Spleen (tissue), 11 donors: Measurements from ENCODE around the gene SPO11. TPM values are rescaled to one million over a fixed set of nuclear protein-coding genes. Genes with fewer than 3 reads are reported as not detected.

Source experiments
- DNase-seq: peaks from one replicate; pipeline ENCODE4 v3.0.0-alpha.2; 2020
- H3K27ac ChIP-seq, 8 donors: fragments of 200-600 bp; sonication (generic) in 7 of 8; 1 replicate in 4 of 8; 2 replicates in 4 of 8; pipeline versions ENCODE4 v1.5.0 to v1.8.0; 2016 to 2021; ENCODE audit warnings: inconsistent platforms in 4 of 8, mild to moderate bottlenecking in 4 of 8, moderate library complexity in 1 of 8
- H3K27me3 ChIP-seq, 7 donors: fragments of 200-600 bp; sonication (generic) in 6 of 7; replicated peaks in 1 of 7; 1 replicate in 4 of 7; 2 replicates in 3 of 7; pipeline versions ENCODE4 v1.5.0 to v1.8.0; 2016 to 2021; ENCODE audit warnings: inconsistent platforms in 3 of 7, mild to moderate bottlenecking in 1 of 7
- H3K36me3 ChIP-seq, 6 donors: fragments of 200-600 bp; sonication (generic) in 5 of 6; 1 replicate in 4 of 6; 2 replicates in 2 of 6; pipeline versions ENCODE4 v1.5.0 to v1.8.0; 2016 to 2021; ENCODE audit warnings: inconsistent platforms in 2 of 6
- H3K4me1 ChIP-seq, 6 donors: fragments of 200-600 bp; sonication (generic) in 5 of 6; 1 replicate in 3 of 6; 2 replicates in 3 of 6; pipeline versions ENCODE4 v1.5.0 to v1.8.0; 2016 to 2021; ENCODE audit warnings: inconsistent platforms in 3 of 6
- H3K4me3 ChIP-seq, 8 donors: fragments of 200-600 bp; sonication (generic) in 7 of 8; 1 replicate in 4 of 8; 2 replicates in 4 of 8; pipeline versions ENCODE4 v1.5.0 to v1.8.0; 2016 to 2021; ENCODE audit warnings: inconsistent platforms in 4 of 8, mild to moderate bottlenecking in 4 of 8, moderate library complexity in 2 of 8
- H3K9me3 ChIP-seq, 8 donors: fragments of 200-600 bp; sonication (generic) in 7 of 8; 1 replicate in 4 of 8; 2 replicates in 4 of 8; pipeline versions ENCODE4 v1.5.0 to v1.8.0; 2016 to 2021; ENCODE audit warnings: inconsistent platforms in 4 of 8
- POLR2A ChIP-seq, 3 donors: fragments of 450-650 bp; IDR thresholded peaks; one replicate each; pipeline ENCODE4 v1.5.1; 2017; ENCODE audit warnings: antibody characterized with exemption in 3 of 3, mild to moderate bottlenecking in 1 of 3
- POLR2AphosphoS5 ChIP-seq, 3 donors: sonication (generic); formaldehyde crosslinking; IDR thresholded peaks; one replicate each; pipeline ENCODE4 v1.5.1; 2017; ENCODE audit warnings: antibody characterized with exemption in 3 of 3
- WGBS, 5 donors: extraction: QIAGEN DNeasy Blood & Tissue Kit in 3 of 5; methylation state at CpG; one replicate each; pipeline versions ENCODE4 v1.1.5 to v1.1.7; 2013 to 2018; 5-methylcytosine and 5-hydroxymethylcytosine counted together
- intact Hi-C: fragments of 100-400 bp; cut with DNase I; formaldehyde crosslinking; loops from one replicate; pipeline ENCODE4 v1.15.0; 2023; ENCODE audit warnings: low total_unique reads
- polyA plus RNA-seq, 3 donors: library from polyadenylated mRNA; stranded (reverse); fragments of 200-250 nt; gene quantifications; one replicate each; pipeline ENCODE4 v1.2.1, GENCODE V29; 2013
- total RNA-seq, 7 donors: library from RNA; depleted of rRNA in 3 of 7; stranded (reverse); fragments of >200 nt in 3 of 7; fragmentation: NEBNext Ultra II Directional in 4 of 7; extraction: Animal tissue kit (Norgen Biotek cat#: 25700) in 4 of 7; gene quantifications; one replicate each; pipeline versions ENCODE4 v1.1.0 to v1.2.1, GENCODE V29; 2016 to 2021
- TF ChIP-seq, protein P1 (sequence below), 11 experiments: fragments of 200-600 bp in 7 of 11; fragments of 450-650 bp in 4 of 11; sonication (generic) in 4 of 11; IDR thresholded peaks in 8 of 11; conservative IDR thresholded peaks in 3 of 11; 1 replicate in 7 of 11; 2 replicates in 4 of 11; pipeline versions ENCODE4 v1.4.0 to v1.8.0; 2016 to 2021; ENCODE audit warnings: antibody characterized with exemption in 11 of 11, inconsistent platforms in 4 of 11, mild to moderate bottlenecking in 1 of 11
- donor health status: healthy with polysubstance abuse.
- donor health status: DM: no; HTN: no; CAD: no; lungs with moderate emphysema.
- donor health status: DM: no; HTN: no; CAD: no.
- donor health status: Bipolar disorder and iron deficiency.
- donor health status: healthy.
- donor health status: DM: no; HTN: no; CAD: no.
- donor health status: DM: yes; HTN: yes; CAD: no.

Gene SPO11
- total and polyA plus RNA-seq, 10 donors = not detected

DNA sequence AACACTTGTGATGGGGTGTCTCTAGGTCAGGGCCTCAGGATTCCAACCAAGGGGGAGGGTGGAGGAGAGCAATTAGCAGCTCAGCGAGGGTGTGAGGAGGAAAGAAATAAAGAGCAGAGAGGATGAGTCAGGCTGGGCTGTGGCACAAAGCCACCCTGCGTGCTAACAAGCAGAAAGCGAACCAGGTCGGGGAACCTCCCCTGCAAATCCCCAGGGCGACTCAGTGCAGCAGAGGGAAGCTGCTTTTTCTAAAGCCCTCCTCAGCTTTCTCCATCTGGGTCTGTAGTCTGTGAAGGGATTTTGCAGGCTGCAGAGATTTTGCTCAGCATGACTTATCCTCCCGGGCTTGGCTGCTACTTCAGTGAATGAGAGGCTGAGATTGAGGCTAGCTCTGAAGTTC, 6.6 kb upstream of the SPO11 start:
- intact Hi-C loops = no loop called here
- TF ChIP-seq, protein P1, sequence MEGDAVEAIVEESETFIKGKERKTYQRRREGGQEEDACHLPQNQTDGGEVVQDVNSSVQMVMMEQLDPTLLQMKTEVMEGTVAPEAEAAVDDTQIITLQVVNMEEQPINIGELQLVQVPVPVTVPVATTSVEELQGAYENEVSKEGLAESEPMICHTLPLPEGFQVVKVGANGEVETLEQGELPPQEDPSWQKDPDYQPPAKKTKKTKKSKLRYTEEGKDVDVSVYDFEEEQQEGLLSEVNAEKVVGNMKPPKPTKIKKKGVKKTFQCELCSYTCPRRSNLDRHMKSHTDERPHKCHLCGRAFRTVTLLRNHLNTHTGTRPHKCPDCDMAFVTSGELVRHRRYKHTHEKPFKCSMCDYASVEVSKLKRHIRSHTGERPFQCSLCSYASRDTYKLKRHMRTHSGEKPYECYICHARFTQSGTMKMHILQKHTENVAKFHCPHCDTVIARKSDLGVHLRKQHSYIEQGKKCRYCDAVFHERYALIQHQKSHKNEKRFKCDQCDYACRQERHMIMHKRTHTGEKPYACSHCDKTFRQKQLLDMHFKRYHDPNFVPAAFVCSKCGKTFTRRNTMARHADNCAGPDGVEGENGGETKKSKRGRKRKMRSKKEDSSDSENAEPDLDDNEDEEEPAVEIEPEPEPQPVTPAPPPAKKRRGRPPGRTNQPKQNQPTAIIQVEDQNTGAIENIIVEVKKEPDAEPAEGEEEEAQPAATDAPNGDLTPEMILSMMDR (IDR thresholded peaks at IDR 0.05 in 8 of 11, conservative IDR thresholded peaks at IDR 0.05 in 3 of 11) = no peak
- Histone ChIP-seq H3K9me3 (no peaks in the 10 kb centered on the region), H3K36me3 (no peaks in the 10 kb centered on the region), H3K4me3 (no peak overlapping the region), H3K27me3 (peaks cover 0 to 85% (median 6%) of the 10 kb centered on the region in 7 donors), H3K27ac (no peak overlapping the region), H3K4me1 (no peaks in the 10 kb centered on the region)
- WGBS, 5 donors = 10 to 19% (median 16%) methylated on average over 5 to 6 of the region's 6 CpGs
- no peak for DNase-seq

- intact Hi-C loops = no loop called here
- TF ChIP-seq POLR2AphosphoS5 (IDR thresholded peaks at IDR 0.05) (no peak), POLR2A (IDR thresholded peaks at IDR 0.05) (no peak)
- TF ChIP-seq, protein P1 (IDR thresholded peaks at IDR 0.05 in 8 of 11, conservative IDR thresholded peaks at IDR 0.05 in 3 of 11) = no peak
- H3K36me3 ChIP-seq = no peaks in the 10 kb centered on the region
- no peaks in the 10 kb centered on the region for H3K9me3 ChIP-seq
- H3K27ac ChIP-seq = no peak overlapping the region
- H3K27me3 ChIP-seq = peaks cover 0 to 86% (median 20%) of the 10 kb centered on the region in 7 donors
- 80 to 86% (median 84%) methylated on average over 12 of the region's 12 CpGs for WGBS, 5 donors
- no peaks in the 10 kb centered on the region for H3K4me1 ChIP-seq
- no peak for DNase-seq
- no peak overlapping the region for H3K4me3 ChIP-seq
These were observed 3.8 kb upstream of the SPO11 start for GRCh38 chr20:57325632-57326356.

DNA sequence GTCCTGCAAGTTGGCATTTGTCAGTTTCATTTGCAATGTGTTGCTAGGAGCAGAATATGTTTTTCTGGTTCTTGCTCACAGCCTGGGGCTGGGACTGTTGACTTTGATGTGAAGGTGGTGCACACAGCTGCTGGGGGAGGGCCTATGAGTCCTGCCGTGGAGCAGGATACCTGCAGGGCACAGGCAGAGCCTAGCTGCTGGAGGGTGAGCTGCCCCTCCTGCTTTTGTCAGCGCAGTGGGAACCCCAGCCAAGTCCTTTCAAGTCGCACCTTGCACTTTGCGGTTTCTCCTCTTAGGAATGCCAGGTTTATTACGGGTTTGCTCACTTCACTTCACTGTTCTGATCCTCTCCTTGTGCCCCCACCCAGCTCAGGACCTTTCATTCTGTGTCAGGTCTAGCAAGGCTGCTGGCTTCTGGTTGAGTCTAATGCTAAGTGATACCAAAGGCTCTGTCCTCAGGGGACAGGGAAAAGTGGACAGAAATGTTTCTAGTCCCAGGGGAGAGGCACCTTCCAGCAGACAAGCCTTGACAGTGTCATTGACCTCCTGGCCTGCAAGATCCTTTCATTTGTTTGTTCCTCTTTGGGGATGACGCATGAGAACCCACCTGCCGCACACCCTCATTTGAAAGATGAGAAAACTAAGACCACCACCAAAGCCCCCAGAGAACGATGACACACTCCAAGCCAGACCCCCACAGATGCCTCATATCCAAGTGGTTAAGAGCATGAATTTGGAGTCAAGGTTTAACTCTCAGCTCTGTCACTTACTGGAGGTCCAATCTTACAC, 2.7 kb upstream of the SPO11 start:
- TF ChIP-seq POLR2AphosphoS5 (IDR thresholded peaks at IDR 0.05) = no peak
- TF ChIP-seq POLR2A (IDR thresholded peaks at IDR 0.05) = no peak
- TF ChIP-seq, protein P1 (IDR thresholded peaks at IDR 0.05 in 8 of 11, conservative IDR thresholded peaks at IDR 0.05 in 3 of 11) = no peak
- Histone ChIP-seq H3K36me3 (no peaks in the 10 kb centered on the region), H3K9me3 (no peaks in the 10 kb centered on the region), H3K27ac (no peak overlapping the region), H3K4me3 (no peak overlapping the region), H3K4me1 (no peaks in the 10 kb centered on the region), H3K27me3 (peaks cover 0 to 86% (median 18%) of the 10 kb centered on the region in 7 donors)
- intact Hi-C loops = no loop called here
- WGBS, 5 donors = 40 to 48% (median 44%) methylated on average over 8 of the region's 8 CpGs
- no peak for DNase-seq

- Histone ChIP-seq H3K9me3 (no peaks in the 10 kb centered on the region), H3K27ac (no peak overlapping the region), H3K36me3 (no peaks in the 10 kb centered on the region), H3K27me3 (peaks cover 0 to 85% (median 20%) of the 10 kb centered on the region in 7 donors), H3K4me3 (no peak overlapping the region), H3K4me1 (no peaks in the 10 kb centered on the region)
- DNase-seq = no peak
- intact Hi-C loops = no loop called here
- TF ChIP-seq POLR2A (IDR thresholded peaks at IDR 0.05) = no peak
- TF ChIP-seq, protein P1 (IDR thresholded peaks at IDR 0.05 in 8 of 11, conservative IDR thresholded peaks at IDR 0.05 in 3 of 11) = no peak
- TF ChIP-seq POLR2AphosphoS5 (IDR thresholded peaks at IDR 0.05) = no peak
- WGBS, 5 donors = 73 to 81% (median 76%) methylated on average over 6 of the region's 6 CpGs
These were observed 1.8 kb upstream of the SPO11 start for GRCh38 chr20:57327820-57328219.
